SK-N-SH treated with all-trans-retinoic acid at 6 μM for 48 hours (cell line): ENCODE data around the gene USP6NL.

Experiments used
- ATAC-seq: fragments of 200-7000 bp; cut with Tn5 transposase; 3 replicates; pipeline ENCODE4 v1.9.1; 2020; ENCODE audit warnings: mild to moderate bottlenecking, moderate library complexity
- BACH2 ChIP-seq: fragments of 250-450 bp; sonication (Bioruptor Pico); IDR thresholded peaks from 2 replicates; pipeline ENCODE4 v1.9.0; 2021; ENCODE audit warnings: mild to moderate bottlenecking, borderline replicate concordance
- CREB5 ChIP-seq: fragments of 250-450 bp; sonication (Bioruptor Pico); IDR thresholded peaks from 2 replicates; pipeline ENCODE4 v1.5.1; 2020; ENCODE audit warnings: low read depth, mild to moderate bottlenecking, moderate library complexity
- CSDC2 ChIP-seq: fragments of 250-450 bp; sonication (Bioruptor Pico); IDR thresholded peaks from 2 replicates; pipeline ENCODE4 v1.5.0; 2020; ENCODE audit warnings: mild to moderate bottlenecking, moderate library complexity
- CSRNP3 ChIP-seq: fragments of 250-450 bp; sonication (Bioruptor Pico); IDR thresholded peaks from 2 replicates; pipeline ENCODE4 v1.5.1; 2021; ENCODE audit warnings: mild to moderate bottlenecking, moderate library complexity
- ESRRG ChIP-seq: fragments of 250-450 bp; sonication (Bioruptor Pico); IDR thresholded peaks from 2 replicates; pipeline ENCODE4 v1.6.1; 2021; ENCODE audit warnings: mild to moderate bottlenecking
- GLIS3 ChIP-seq: fragments of 250-450 bp; sonication (Bioruptor Pico); IDR thresholded peaks from 2 replicates; pipeline ENCODE4 v1.5.0; 2020; ENCODE audit warnings: mild to moderate bottlenecking, moderate library complexity
- OSR1 ChIP-seq: fragments of 250-450 bp; sonication (Bioruptor Pico); IDR thresholded peaks from 2 replicates; pipeline ENCODE4 v1.8.0; 2022; ENCODE audit warnings: moderate library complexity, mild to moderate bottlenecking, inconsistent platforms
- POU6F1 ChIP-seq: fragments of 250-450 bp; sonication (Bioruptor Pico); IDR thresholded peaks from 2 replicates; pipeline ENCODE4 v1.8.0; 2021; ENCODE audit warnings: low read depth, mild to moderate bottlenecking, moderate library complexity, borderline replicate concordance
- PPARA ChIP-seq: fragments of 250-450 bp; sonication (Bioruptor Pico); IDR thresholded peaks from 2 replicates; pipeline ENCODE4 v1.5.0; 2020; ENCODE audit warnings: mild to moderate bottlenecking, borderline replicate concordance
- RARB ChIP-seq: fragments of 250-450 bp; sonication (Bioruptor Pico); IDR thresholded peaks from 2 replicates; pipeline ENCODE4 v1.8.0; 2021; ENCODE audit warnings: mild to moderate bottlenecking, moderate library complexity
- SNAI2 ChIP-seq: fragments of 250-450 bp; sonication (Bioruptor Pico); IDR thresholded peaks from 2 replicates; pipeline ENCODE4 v1.5.0; 2020; ENCODE audit warnings: mild to moderate bottlenecking, moderate library complexity
- TCF4 ChIP-seq: fragments of 250-450 bp; sonication (Bioruptor Pico); IDR thresholded peaks from 2 replicates; pipeline ENCODE4 v1.8.0; 2021; ENCODE audit warnings: mild to moderate bottlenecking, moderate library complexity, borderline replicate concordance
- TOX ChIP-seq: fragments of 250-450 bp; sonication (Bioruptor Pico); IDR thresholded peaks from 2 replicates; pipeline ENCODE4 v1.8.0; 2021; ENCODE audit warnings: mild to moderate bottlenecking, moderate library complexity, borderline replicate concordance
- ZC3H10 ChIP-seq: fragments of 250-450 bp; sonication (Bioruptor Pico); IDR thresholded peaks from 2 replicates; pipeline ENCODE4 v1.5.1; 2021; ENCODE audit warnings: mild to moderate bottlenecking, moderate library complexity
- ZFP3 ChIP-seq: fragments of 250-450 bp; sonication (Bioruptor Pico); IDR thresholded peaks from 2 replicates; pipeline ENCODE4 v1.5.0; 2020; ENCODE audit warnings: mild to moderate bottlenecking, moderate library complexity
- ZFP30 ChIP-seq: fragments of 450-650 bp; formaldehyde crosslinking; IDR thresholded peaks from 2 replicates; pipeline ENCODE4 v1.5.0; 2022; ENCODE audit warnings: mild to moderate bottlenecking, moderate library complexity
- ZNF565 ChIP-seq: fragments of 450-650 bp; formaldehyde crosslinking; conservative IDR thresholded peaks from 2 replicates; pipeline ENCODE4 v1.5.0; 2020; ENCODE audit warnings: low read depth, mild to moderate bottlenecking, moderate library complexity
- ZNF70 ChIP-seq: fragments of 450-650 bp; formaldehyde crosslinking; IDR thresholded peaks from 2 replicates; pipeline ENCODE4 v1.5.0; 2020; ENCODE audit warnings: mild to moderate bottlenecking, moderate library complexity
- TF ChIP-seq, protein P1 (sequence below): fragments of 250-450 bp; sonication (Bioruptor Pico); IDR thresholded peaks from 2 replicates; pipeline ENCODE4 v1.5.0; 2020; ENCODE audit warnings: mild to moderate bottlenecking, moderate library complexity
- TF ChIP-seq, protein P2 (sequence below): fragments of 250-450 bp; sonication (Bioruptor Pico); IDR thresholded peaks from 2 replicates; pipeline ENCODE4 v1.8.0; 2020; ENCODE audit warnings: mild to moderate bottlenecking, moderate library complexity, borderline replicate concordance

USP6NL gene

DNA sequence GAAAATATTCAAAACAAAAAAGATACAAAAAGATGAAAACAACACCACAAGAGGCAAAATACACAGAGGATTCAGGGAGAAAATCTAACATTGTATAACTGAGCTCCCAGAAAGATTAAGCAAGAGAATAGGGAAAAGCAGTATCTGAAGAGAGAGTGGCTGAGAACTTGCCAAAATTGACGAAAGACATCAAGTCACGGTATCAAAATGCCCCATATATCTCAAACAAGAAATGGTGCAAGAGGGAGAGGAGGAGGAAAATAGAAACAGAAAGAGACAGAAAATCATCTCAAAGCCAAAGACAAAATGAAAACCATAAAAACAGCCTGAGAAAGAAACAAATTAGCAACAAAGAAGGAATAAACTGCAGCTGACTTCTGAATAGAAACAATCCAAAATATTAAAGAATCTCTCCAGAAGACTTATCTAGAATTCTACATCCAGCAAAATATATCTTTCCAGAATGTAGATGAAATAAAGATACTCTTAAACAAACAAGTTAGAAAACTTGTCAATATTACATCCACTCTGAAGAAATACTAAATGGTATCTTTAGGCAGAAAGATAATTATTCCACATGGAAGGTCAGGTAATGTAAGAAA is 5.5 kb downstream of the USP6NL start:
- ATAC-seq, result no peak
- no peak for TF ChIP-seq ESRRG (CRISPR knock-in tag)
- TF ChIP-seq, protein P1, sequence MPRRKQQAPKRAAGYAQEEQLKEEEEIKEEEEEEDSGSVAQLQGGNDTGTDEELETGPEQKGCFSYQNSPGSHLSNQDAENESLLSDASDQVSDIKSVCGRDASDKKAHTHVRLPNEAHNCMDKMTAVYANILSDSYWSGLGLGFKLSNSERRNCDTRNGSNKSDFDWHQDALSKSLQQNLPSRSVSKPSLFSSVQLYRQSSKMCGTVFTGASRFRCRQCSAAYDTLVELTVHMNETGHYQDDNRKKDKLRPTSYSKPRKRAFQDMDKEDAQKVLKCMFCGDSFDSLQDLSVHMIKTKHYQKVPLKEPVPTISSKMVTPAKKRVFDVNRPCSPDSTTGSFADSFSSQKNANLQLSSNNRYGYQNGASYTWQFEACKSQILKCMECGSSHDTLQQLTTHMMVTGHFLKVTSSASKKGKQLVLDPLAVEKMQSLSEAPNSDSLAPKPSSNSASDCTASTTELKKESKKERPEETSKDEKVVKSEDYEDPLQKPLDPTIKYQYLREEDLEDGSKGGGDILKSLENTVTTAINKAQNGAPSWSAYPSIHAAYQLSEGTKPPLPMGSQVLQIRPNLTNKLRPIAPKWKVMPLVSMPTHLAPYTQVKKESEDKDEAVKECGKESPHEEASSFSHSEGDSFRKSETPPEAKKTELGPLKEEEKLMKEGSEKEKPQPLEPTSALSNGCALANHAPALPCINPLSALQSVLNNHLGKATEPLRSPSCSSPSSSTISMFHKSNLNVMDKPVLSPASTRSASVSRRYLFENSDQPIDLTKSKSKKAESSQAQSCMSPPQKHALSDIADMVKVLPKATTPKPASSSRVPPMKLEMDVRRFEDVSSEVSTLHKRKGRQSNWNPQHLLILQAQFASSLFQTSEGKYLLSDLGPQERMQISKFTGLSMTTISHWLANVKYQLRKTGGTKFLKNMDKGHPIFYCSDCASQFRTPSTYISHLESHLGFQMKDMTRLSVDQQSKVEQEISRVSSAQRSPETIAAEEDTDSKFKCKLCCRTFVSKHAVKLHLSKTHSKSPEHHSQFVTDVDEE (CRISPR knock-in tag), result no peak
- no peak for TF ChIP-seq PPARA (CRISPR knock-in tag)
- TF ChIP-seq, protein P2, sequence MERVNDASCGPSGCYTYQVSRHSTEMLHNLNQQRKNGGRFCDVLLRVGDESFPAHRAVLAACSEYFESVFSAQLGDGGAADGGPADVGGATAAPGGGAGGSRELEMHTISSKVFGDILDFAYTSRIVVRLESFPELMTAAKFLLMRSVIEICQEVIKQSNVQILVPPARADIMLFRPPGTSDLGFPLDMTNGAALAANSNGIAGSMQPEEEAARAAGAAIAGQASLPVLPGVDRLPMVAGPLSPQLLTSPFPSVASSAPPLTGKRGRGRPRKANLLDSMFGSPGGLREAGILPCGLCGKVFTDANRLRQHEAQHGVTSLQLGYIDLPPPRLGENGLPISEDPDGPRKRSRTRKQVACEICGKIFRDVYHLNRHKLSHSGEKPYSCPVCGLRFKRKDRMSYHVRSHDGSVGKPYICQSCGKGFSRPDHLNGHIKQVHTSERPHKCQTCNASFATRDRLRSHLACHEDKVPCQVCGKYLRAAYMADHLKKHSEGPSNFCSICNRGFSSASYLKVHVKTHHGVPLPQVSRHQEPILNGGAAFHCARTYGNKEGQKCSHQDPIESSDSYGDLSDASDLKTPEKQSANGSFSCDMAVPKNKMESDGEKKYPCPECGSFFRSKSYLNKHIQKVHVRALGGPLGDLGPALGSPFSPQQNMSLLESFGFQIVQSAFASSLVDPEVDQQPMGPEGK, result no peak
- TF ChIP-seq OSR1 (CRISPR knock-in tag), result no peak
- TF ChIP-seq GLIS3, result no peak
- no peak for TF ChIP-seq RARB (CRISPR knock-in tag)
- TF ChIP-seq BACH2 (CRISPR knock-in tag), result no peak
- TF ChIP-seq CSDC2 (CRISPR knock-in tag), result no peak
- TF ChIP-seq ZC3H10, result no peak
- TF ChIP-seq TOX (CRISPR knock-in tag), result no peak
- TF ChIP-seq CREB5 (CRISPR knock-in tag), result no peak
- TF ChIP-seq ZNF70 (CRISPR knock-in tag), result no peak
- no peak for TF ChIP-seq TCF4 (CRISPR knock-in tag)
- TF ChIP-seq POU6F1, result no peak
- TF ChIP-seq SNAI2 (CRISPR knock-in tag), result no peak

DNA sequence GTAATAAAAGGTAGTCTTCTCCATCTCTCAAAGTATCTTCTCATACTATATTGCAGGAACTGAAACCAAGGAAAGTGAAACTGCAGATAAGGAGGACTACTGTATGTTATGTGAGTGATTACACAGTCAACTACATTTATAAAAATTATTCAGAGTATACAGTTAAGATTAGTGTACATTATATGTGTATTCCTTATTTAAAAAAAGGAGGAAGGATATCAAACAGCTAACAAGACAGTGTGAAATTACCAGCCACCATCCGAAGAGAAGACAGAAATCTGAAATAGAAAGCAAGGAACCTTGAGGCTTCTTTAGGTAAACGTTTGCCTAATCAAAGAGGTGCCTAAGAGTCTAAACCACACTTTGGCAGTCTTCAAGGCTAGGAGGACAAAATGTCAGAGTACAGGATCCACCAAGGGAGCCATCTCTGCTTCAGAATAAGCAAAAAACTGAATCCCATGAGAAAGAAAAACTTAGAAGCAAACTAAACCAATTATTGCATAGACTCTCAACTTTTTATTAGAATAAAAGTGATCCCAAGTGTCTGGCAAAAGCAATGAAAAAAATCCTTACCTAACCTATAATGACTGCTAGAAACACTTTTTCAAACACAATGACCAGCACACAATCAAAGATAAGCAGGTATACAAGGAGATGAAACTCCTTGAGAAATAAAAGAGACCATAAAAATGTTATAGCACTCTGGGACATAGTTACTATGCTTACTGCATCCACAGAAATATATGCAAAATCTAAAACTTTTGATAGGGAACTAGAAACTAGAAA is 6.4 kb downstream of the USP6NL start:
- ATAC-seq, result no peak
- TF ChIP-seq, protein P2, result no peak
- TF ChIP-seq CSRNP3 (no peak), OSR1 (CRISPR knock-in tag) (no peak), SNAI2 (CRISPR knock-in tag) (no peak), ZNF565 (no peak), POU6F1 (no peak), ZFP30 (CRISPR knock-in tag) (no peak), RARB (CRISPR knock-in tag) (no peak), ZFP3 (CRISPR knock-in tag) (no peak), TCF4 (CRISPR knock-in tag) (no peak)
